HepG2 (cell line): ENCODE data around the gene OTUD7B. TPM values are rescaled to one million over a fixed set of nuclear protein-coding genes. Genes with fewer than 3 reads are reported as not detected.
A peak's percentile ranks its signal among the peaks of the same experiment; 100 is the strongest.

Experiments
- AHR ChIP-seq: IDR thresholded peaks from 2 replicates; pipeline ENCODE4 v1.6.1; 2018; ENCODE audit warnings: missing genetic modification reagents, missing compliant biosample characterization
- CBX2 ChIP-seq, 2 experiments: fragments of 200-600 bp in 1 of 2; sonication (generic); formaldehyde crosslinking in 1 of 2; IDR thresholded peaks; 2 replicates each; pipeline versions ENCODE4 v1.7.0 to v1.8.1; 2018 to 2022; ENCODE audit warnings: low read depth in 2 of 2, low read length in 1 of 2, mild to moderate bottlenecking in 1 of 2, missing genetic modification reagents in 1 of 2
- CENPT ChIP-seq: sonication (generic); formaldehyde crosslinking; IDR thresholded peaks from 2 replicates; pipeline ENCODE4 v1.8.0; 2022; ENCODE audit warnings: low read depth, mild to moderate bottlenecking, moderate library complexity, missing genetic modification reagents
- CENPX ChIP-seq: sonication (generic); formaldehyde crosslinking; IDR thresholded peaks from 2 replicates; pipeline ENCODE4 v1.9.0; 2021; ENCODE audit warnings: mild to moderate bottlenecking, missing genetic modification reagents, moderate library complexity
- DBP ChIP-seq: sonication (generic); formaldehyde crosslinking; IDR thresholded peaks from 2 replicates; pipeline ENCODE4 v1.4.0; 2020; ENCODE audit warnings: missing genetic modification reagents; ENCODE audit errors: not compliant biosample characterization
- ELK4 ChIP-seq: sonication (generic); formaldehyde crosslinking; IDR thresholded peaks from 2 replicates; pipeline ENCODE4 v1.9.0; 2021; ENCODE audit warnings: missing genetic modification reagents, borderline replicate concordance
- FOSL1 ChIP-seq: sonication (generic); formaldehyde crosslinking; IDR thresholded peaks from 2 replicates; pipeline ENCODE4 v1.9.0; 2021; ENCODE audit warnings: missing genetic modification reagents, borderline replicate concordance
- FOXP4 ChIP-seq: sonication (generic); formaldehyde crosslinking; IDR thresholded peaks from 2 replicates; pipeline ENCODE4 v1.4.0; 2020; ENCODE audit warnings: missing genetic modification reagents
- KMT2A ChIP-seq: sonication (generic); formaldehyde crosslinking; IDR thresholded peaks from 2 replicates; pipeline ENCODE4 v1.4.0; 2020; ENCODE audit warnings: missing genetic modification reagents
- MZF1 ChIP-seq: sonication (generic); formaldehyde crosslinking; IDR thresholded peaks from 2 replicates; pipeline ENCODE4 v1.8.1; 2023; ENCODE audit warnings: mild to moderate bottlenecking, missing genetic modification reagents, borderline replicate concordance
- NR3C1 ChIP-seq: sonication (generic); formaldehyde crosslinking; IDR thresholded peaks from 2 replicates; pipeline ENCODE4 v1.4.0; 2020; ENCODE audit warnings: missing genetic modification reagents
- PHB2 ChIP-seq: fragments of 450-650 bp; IDR thresholded peaks from 2 replicates; pipeline ENCODE4 v1.6.1; 2018; ENCODE audit not compliant: partially characterized antibody
- PPARG ChIP-seq: conservative IDR thresholded peaks from 2 replicates; pipeline ENCODE4 v1.6.1; 2016; ENCODE audit warnings: missing biosample characterization, missing genetic modification reagents
- RORA ChIP-seq: sonication (generic); formaldehyde crosslinking; IDR thresholded peaks from 2 replicates; pipeline ENCODE4 v1.5.0; 2020; ENCODE audit warnings: mild to moderate bottlenecking, missing genetic modification reagents, moderate library complexity
- SATB2 ChIP-seq: sonication (generic); formaldehyde crosslinking; IDR thresholded peaks from 2 replicates; pipeline ENCODE4 v1.5.0; 2020; ENCODE audit warnings: missing genetic modification reagents
- TBX3 ChIP-seq: fragments of 450-650 bp; IDR thresholded peaks from 2 replicates; pipeline ENCODE4 v1.6.1; 2017; ENCODE audit warnings: antibody characterized with exemption, mild to moderate bottlenecking, inconsistent platforms, borderline replicate concordance
- TMF1 ChIP-seq: sonication (generic); formaldehyde crosslinking; IDR thresholded peaks from 2 replicates; pipeline ENCODE4 v1.8.1; 2022; ENCODE audit warnings: low read depth, missing genetic modification reagents
- YEATS4 ChIP-seq: sonication (generic); formaldehyde crosslinking; IDR thresholded peaks from 2 replicates; pipeline ENCODE4 v1.4.0; 2020; ENCODE audit warnings: missing genetic modification reagents, borderline replicate concordance
- ZFP82 ChIP-seq: sonication (generic); formaldehyde crosslinking; IDR thresholded peaks from 2 replicates; pipeline ENCODE4 v1.5.1; 2020; ENCODE audit warnings: mild to moderate bottlenecking, missing genetic modification reagents, borderline replicate concordance
- ZMAT5 ChIP-seq: sonication (generic); formaldehyde crosslinking; IDR thresholded peaks from 2 replicates; pipeline ENCODE4 v1.5.0; 2020; ENCODE audit warnings: mild to moderate bottlenecking, low read depth, missing genetic modification reagents, borderline replicate concordance
- ZNF30 ChIP-seq: sonication (generic); formaldehyde crosslinking; IDR thresholded peaks from 2 replicates; pipeline ENCODE4 v1.5.0; 2020; ENCODE audit warnings: mild to moderate bottlenecking, missing genetic modification reagents
- ZNF569 ChIP-seq: sonication (generic); formaldehyde crosslinking; IDR thresholded peaks from 2 replicates; pipeline ENCODE4 v1.5.0; 2020; ENCODE audit warnings: mild to moderate bottlenecking, missing genetic modification reagents, moderate library complexity, borderline replicate concordance
- ZNF776 ChIP-seq: sonication (generic); formaldehyde crosslinking; IDR thresholded peaks from 2 replicates; pipeline ENCODE4 v1.4.0; 2020; ENCODE audit warnings: mild to moderate bottlenecking, missing genetic modification reagents
- polyA plus RNA-seq, 8 experiments: library from polyadenylated mRNA; depleted of rRNA in 3 of 8; stranded (reverse) in 7 of 8; unstranded in 1 of 8; fragments of >200 nt; fragmentation: Illumina TruSeq in 4 of 8; extraction: Trizol in 4 of 8; gene quantifications; 2 replicates each; pipeline versions ENCODE4 v1.2.1 to v1.2.3, GENCODE V29; 2011 to 2016; ENCODE audit warnings: low read depth in 4 of 8, missing spikeins in 1 of 8, mixed read lengths in 1 of 8; ENCODE audit not compliant: insufficient read depth in 1 of 8
- total RNA-seq, 5 experiments: library from RNA; depleted of rRNA; stranded (reverse); fragments of >200 nt; fragmentation: Illumina TruSeq; extraction: Trizol; gene quantifications; 2 replicates each; pipeline ENCODE4 v1.2.3, GENCODE V29; 2016; ENCODE audit warnings: low read depth in 1 of 5

OTUD7B gene
- total and polyA plus RNA-seq, 2 of the 13 experiments (the other 11 are each of a cell fraction or from before 2014, with no cell fraction given) = 5.1 to 11.2 TPM

- TF ChIP-seq FOXP4 (CRISPR knock-in tag) (peak; percentile 40; the same call in 1 of the 2 replicates), CENPX (no peak), ELK4 (no peak), AHR (CRISPR knock-in tag) (0 out of 2 replicates have a peak, but pooled peaks have one; percentile 38), ZNF776 (0 out of 2 replicates have a peak, but pooled peaks have one; percentile 33), KMT2A (CRISPR knock-in tag) (peak; percentile 89), ZNF30 (CRISPR knock-in tag) (no peak), CENPT (CRISPR knock-in tag) (no peak), RORA (CRISPR knock-in tag) (no peak), MZF1 (CRISPR knock-in tag) (no peak), PHB2 (no peak), NR3C1 (CRISPR knock-in tag) (no peak), ZFP82 (CRISPR knock-in tag) (no peak; the same call in 1 of the 2 replicates), ZMAT5 (CRISPR knock-in tag) (no peak), TMF1 (CRISPR knock-in tag) (no peak), DBP (CRISPR knock-in tag) (no peak), TBX3 (no peak), SATB2 (CRISPR knock-in tag) (no peak), ZNF569 (CRISPR knock-in tag) (no peak), FOSL1 (CRISPR knock-in tag) (no peak), PPARG (CRISPR knock-in tag) (no peak), YEATS4 (CRISPR knock-in tag) (peak; percentile 73), CBX2 (IDR thresholded peaks at IDR 0.05; ENCODE audit: low read depth, low read length) (no peak), CBX2 (CRISPR knock-in tag; IDR thresholded peaks at IDR 0.05; ENCODE audit: low read depth) (no peak)
Measured at GRCh38 chr1:149927563-149928400, 82.7 kb downstream of the OTUD7B start, which contains the start of gene SF3B4 (continued).
